ENCODE results near the gene MRNIP. TPM values are rescaled to one million over a fixed set of nuclear protein-coding genes. Genes with fewer than 3 reads are reported as not detected.

MRNIP gene
- total RNA-seq, 1 experiment from 2014 or later = 20.2 TPM

DNA sequence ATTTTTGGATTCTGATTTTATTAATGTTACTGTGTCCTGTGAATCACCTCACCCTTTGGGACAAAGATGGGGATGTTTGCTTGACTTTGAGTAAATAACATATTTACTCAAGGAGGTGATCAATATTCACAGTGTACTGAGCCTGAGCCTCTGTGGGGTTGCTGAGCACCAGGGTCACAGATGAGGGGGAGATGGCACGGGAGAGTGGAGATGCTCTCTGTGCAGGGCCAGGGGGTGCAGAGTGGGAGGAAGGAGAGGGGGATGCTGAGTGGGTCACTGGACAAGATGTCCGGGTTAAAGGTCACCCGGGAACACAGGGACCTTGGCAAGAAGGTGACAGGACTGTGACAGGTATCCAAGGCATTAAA, 33.9 kb downstream of the MRNIP start:
- TF ChIP-seq EZH2 (IDR thresholded peaks at IDR 0.05; ENCODE audit: low read length, unreplicated experiment) = no peak
- TF ChIP-seq, protein P1, sequence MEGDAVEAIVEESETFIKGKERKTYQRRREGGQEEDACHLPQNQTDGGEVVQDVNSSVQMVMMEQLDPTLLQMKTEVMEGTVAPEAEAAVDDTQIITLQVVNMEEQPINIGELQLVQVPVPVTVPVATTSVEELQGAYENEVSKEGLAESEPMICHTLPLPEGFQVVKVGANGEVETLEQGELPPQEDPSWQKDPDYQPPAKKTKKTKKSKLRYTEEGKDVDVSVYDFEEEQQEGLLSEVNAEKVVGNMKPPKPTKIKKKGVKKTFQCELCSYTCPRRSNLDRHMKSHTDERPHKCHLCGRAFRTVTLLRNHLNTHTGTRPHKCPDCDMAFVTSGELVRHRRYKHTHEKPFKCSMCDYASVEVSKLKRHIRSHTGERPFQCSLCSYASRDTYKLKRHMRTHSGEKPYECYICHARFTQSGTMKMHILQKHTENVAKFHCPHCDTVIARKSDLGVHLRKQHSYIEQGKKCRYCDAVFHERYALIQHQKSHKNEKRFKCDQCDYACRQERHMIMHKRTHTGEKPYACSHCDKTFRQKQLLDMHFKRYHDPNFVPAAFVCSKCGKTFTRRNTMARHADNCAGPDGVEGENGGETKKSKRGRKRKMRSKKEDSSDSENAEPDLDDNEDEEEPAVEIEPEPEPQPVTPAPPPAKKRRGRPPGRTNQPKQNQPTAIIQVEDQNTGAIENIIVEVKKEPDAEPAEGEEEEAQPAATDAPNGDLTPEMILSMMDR (conservative IDR thresholded peaks at IDR 0.05; ENCODE audit: low read depth, low read length) = no peak
- TF ChIP-seq EZH2phosphoT487 (IDR thresholded peaks at IDR 0.05; ENCODE audit: borderline replicate concordance, low read length) = no peak
- H3K4me3 ChIP-seq (ENCODE audit: low read length) = no peak overlapping the region
- H3K9me2 ChIP-seq (replicated peaks; ENCODE audit: low read length) = no peaks in the 10 kb centered on the region
- ATAC-seq (no peak), DNase-seq (no peak)
- BruUV-seq (replicated peaks) = no TSS peak
- 0 out of 2 replicates have a peak overlapping the region, but pooled peaks have one; percentile 3 for H3K4me2 ChIP-seq (ENCODE audit: low read length)
- no peak overlapping the region for H3K27ac ChIP-seq (ENCODE audit: low read length)
- H4K20me1 ChIP-seq (ENCODE audit: low read length) = peaks cover 53% of the 10 kb centered on the region
- no peaks in the 10 kb centered on the region for H3K27me3 ChIP-seq (ENCODE audit: low read length)
- H3K9me3 ChIP-seq (ENCODE audit: low read length) = no peaks in the 10 kb centered on the region
- no peak overlapping the region for H3K9ac ChIP-seq (ENCODE audit: low read length)
- no peaks in the 10 kb centered on the region for H3F3A ChIP-seq (ENCODE audit: low read length, unreplicated experiment)
- ChIA-PET CTCF (no interaction called here), POLR2A (ENCODE audit: unreplicated experiment) (interaction anchor here (0.6 to 0.7 kb wide), 2 partner anchors 16 to 91 kb away, joined by 4 to 6 read pairs; no protein-coding TSS in a partner anchor)
- H3K36me3 ChIP-seq (ENCODE audit: low read depth, low read length) = peaks cover 50% of the 10 kb centered on the region
- H3K4me1 ChIP-seq (ENCODE audit: insufficient read depth, low read length) = peaks cover 27% of the 10 kb centered on the region
- intact Hi-C loops (cut with micrococcal nuclease) = no loop called here
- H3K79me2 ChIP-seq (ENCODE audit: low read length) = peaks cover 65% of the 10 kb centered on the region
- H2AFZ ChIP-seq (ENCODE audit: low read length) = no peak overlapping the region

DNA sequence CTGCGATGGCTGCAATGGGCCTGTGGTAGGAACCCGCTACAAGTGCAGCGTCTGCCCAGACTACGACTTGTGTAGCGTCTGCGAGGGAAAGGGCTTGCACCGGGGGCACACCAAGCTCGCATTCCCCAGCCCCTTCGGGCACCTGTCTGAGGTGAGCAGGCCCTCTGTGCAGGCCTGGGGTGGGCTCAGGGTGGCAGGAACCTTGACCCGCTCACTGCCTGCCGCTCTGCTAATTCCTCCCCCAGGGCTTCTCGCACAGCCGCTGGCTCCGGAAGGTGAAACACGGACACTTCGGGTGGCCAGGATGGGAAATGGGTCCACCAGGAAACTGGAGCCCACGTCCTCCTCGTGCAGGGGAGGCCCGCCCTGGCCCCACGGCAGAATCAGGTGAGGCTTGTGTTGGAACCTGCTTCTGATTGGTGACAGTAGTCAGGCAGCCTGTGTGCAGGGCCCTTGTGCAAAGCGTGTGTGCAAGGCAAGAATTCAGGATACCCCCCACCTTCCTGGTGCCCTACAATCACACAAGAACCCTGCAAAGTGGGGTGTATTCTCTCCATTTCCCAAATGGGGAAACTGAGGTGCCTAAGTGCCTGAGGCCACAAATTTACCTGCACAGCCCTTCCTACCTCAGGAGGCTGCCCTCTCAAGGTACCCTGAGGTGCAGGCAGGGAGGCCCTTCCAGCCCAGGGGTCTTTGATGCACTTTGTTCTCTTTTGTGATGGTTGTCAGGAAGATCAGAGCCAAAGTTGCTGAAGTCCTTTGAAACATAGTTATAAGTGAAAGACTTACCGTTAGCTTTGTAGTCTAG, 34.5 kb downstream of the MRNIP start:
- CTCF ChIA-PET = no interaction called here
- H3K79me2 ChIP-seq (ENCODE audit: low read length) = peaks cover 65% of the 10 kb centered on the region
- POLR2A ChIA-PET (ENCODE audit: unreplicated experiment) = interaction anchor here (0.6 to 0.7 kb wide), 2 partner anchors 16 to 91 kb away, joined by 4 to 6 read pairs; no protein-coding TSS in a partner anchor
- peaks cover 44% of the 10 kb centered on the region for H3K36me3 ChIP-seq (ENCODE audit: low read depth, low read length)
- H3K9ac ChIP-seq (ENCODE audit: low read length) = no peak overlapping the region
- no TSS peak for BruUV-seq (replicated peaks)
- no peak overlapping the region for H3K4me3 ChIP-seq (ENCODE audit: low read length)
- intact Hi-C loops (cut with micrococcal nuclease) = no loop called here
- TF ChIP-seq EZH2phosphoT487 (IDR thresholded peaks at IDR 0.05; ENCODE audit: borderline replicate concordance, low read length) = no peak
- TF ChIP-seq EZH2 (IDR thresholded peaks at IDR 0.05; ENCODE audit: low read length, unreplicated experiment) = no peak
- TF ChIP-seq, protein P1 (conservative IDR thresholded peaks at IDR 0.05; ENCODE audit: low read depth, low read length) = no peak
- H3K9me3 ChIP-seq (ENCODE audit: low read length) = no peaks in the 10 kb centered on the region
- no peak overlapping the region for H2AFZ ChIP-seq (ENCODE audit: low read length)
- no peak overlapping the region for H3K27ac ChIP-seq (ENCODE audit: low read length)
- H3F3A ChIP-seq (ENCODE audit: low read length, unreplicated experiment) = no peaks in the 10 kb centered on the region
- H3K27me3 ChIP-seq (ENCODE audit: low read length) = no peaks in the 10 kb centered on the region
- H3K4me2 ChIP-seq (ENCODE audit: low read length) = peak overlapping the region; percentile 3; the same call in 1 of the 2 replicates
- H4K20me1 ChIP-seq (ENCODE audit: low read length) = peaks cover 53% of the 10 kb centered on the region
- DNase-seq = no peak
- H3K4me1 ChIP-seq (ENCODE audit: insufficient read depth, low read length) = peaks cover 32% of the 10 kb centered on the region
- ATAC-seq = no peak
- H3K9me2 ChIP-seq (replicated peaks; ENCODE audit: low read length) = no peaks in the 10 kb centered on the region

DNA sequence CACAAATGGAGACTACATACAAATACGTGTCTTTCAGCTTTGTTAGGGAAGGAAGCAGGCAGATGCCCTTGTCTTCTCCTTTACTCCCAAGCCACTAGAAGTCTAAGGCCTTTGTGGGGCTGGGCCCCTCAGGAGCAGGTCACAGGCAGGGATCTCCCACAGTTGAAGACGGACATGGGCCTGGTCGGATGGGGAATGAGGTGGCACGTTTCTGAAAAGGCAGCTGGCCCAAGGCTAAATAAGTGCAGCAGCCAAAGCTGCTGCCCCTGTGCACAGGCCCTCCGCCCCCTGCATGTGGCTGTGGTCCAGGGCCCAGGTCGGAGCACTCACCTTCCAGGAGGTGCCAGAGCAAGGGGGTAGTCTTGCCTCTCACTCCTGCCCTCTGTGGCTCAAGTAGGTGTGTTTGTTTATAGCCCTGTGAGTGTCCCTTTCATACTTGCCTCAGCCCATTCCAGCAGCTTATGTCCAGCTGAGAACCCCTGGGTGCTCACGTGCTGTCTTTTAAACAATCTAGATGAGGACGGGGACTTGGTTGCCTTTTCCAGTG, 36.1 kb downstream of the MRNIP start:
- peaks cover 50% of the 10 kb centered on the region for H4K20me1 ChIP-seq (ENCODE audit: low read length)
- H3K4me3 ChIP-seq (ENCODE audit: low read length) = peak overlapping the region; percentile 93
- no peak overlapping the region for H2AFZ ChIP-seq (ENCODE audit: low read length)
- intact Hi-C loops (cut with micrococcal nuclease) = no loop called here
- peaks cover 44% of the 10 kb centered on the region for H3K4me1 ChIP-seq (ENCODE audit: insufficient read depth, low read length)
- no TSS peak for BruUV-seq (replicated peaks)
- H3K9me3 ChIP-seq (ENCODE audit: low read length) = no peaks in the 10 kb centered on the region
- no peaks in the 10 kb centered on the region for H3F3A ChIP-seq (ENCODE audit: low read length, unreplicated experiment)
- TF ChIP-seq EZH2 (IDR thresholded peaks at IDR 0.05; ENCODE audit: low read length, unreplicated experiment) (no peak), EZH2phosphoT487 (IDR thresholded peaks at IDR 0.05; ENCODE audit: borderline replicate concordance, low read length) (no peak)
- TF ChIP-seq, protein P1 (conservative IDR thresholded peaks at IDR 0.05; ENCODE audit: low read depth, low read length) = no peak
- POLR2A ChIA-PET (ENCODE audit: unreplicated experiment) = no interaction called here
- peak overlapping the region; percentile 94; the same call in 1 of the 2 replicates for H3K9ac ChIP-seq (ENCODE audit: low read length)
- no peak for DNase-seq
- H3K27me3 ChIP-seq (ENCODE audit: low read length) = no peaks in the 10 kb centered on the region
- H3K27ac ChIP-seq (ENCODE audit: low read length) = no peak overlapping the region
- CTCF ChIA-PET = no interaction called here
- H3K36me3 ChIP-seq (ENCODE audit: low read depth, low read length) = peaks cover 31% of the 10 kb centered on the region
- H3K4me2 ChIP-seq (ENCODE audit: low read length) = peak overlapping the region; percentile 89
- ATAC-seq = no peak
- peaks cover 56% of the 10 kb centered on the region for H3K79me2 ChIP-seq (ENCODE audit: low read length)
- H3K9me2 ChIP-seq (replicated peaks; ENCODE audit: low read length) = no peaks in the 10 kb centered on the region
